Skin epidermis (tissue), 12 donors: ENCODE results near the gene CHRDL1.
A peak's percentile ranks its signal among the peaks of the same experiment; 100 is the strongest.

Source experiments
- H3K27ac ChIP-seq, 21 experiments: fragments of 200-600 bp; sonication (generic) in 11 of 21; one replicate each; pipeline ENCODE4 v1.5.0; 2020; ENCODE audit warnings: mild to moderate bottlenecking in 3 of 21, inconsistent platforms in 2 of 21, moderate library complexity in 2 of 21
- H3K4me3 ChIP-seq, 7 experiments: fragments of 200-600 bp; sonication (generic) in 2 of 7; one replicate each; pipeline ENCODE4 v1.5.0; 2020; ENCODE audit warnings: inconsistent platforms in 2 of 7, mild to moderate bottlenecking in 2 of 7, moderate library complexity in 1 of 7

The CHRDL1 gene

DNA sequence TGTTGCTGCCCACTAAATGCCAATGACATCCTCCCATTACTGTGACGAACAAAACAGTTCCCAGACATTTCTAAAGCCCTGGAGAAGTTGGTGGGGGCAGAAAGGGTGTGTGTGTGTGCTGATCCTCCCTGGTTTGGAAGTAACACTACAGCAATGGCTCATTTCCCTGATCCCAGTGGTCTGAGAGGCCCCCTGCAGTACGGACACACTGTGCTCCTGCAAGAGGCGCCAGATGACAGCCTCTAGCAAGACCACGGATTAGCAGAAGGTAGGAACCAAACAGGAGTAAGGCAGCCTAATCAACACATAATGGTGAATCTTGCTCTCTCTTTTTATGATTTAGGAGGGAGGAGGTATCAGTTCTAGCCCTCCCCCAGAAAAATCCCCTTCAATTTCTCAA, 49.6 kb downstream of the CHRDL1 start:
- no peak overlapping the region for H3K4me3 ChIP-seq
- peak overlapping the region in 1 of 21 experiments; percentile 4 for H3K27ac ChIP-seq

DNA sequence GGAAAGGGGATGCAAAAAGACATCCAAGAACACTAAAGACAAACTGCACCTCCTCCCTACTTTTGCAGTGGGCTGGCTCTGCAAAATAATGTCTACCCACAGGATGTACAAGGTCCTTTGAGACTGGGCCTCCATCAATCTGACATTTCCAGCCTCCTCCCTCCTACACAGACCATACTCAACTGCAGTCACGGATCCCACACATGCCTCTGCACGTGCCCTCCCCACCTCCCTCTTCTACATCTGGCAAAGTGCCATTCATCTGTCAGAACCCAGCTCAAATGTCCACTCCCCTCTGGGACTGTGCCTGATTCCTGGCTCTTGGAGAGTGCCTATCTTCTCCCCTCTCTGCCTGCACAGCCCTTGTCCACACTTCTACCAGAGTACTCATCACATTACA, 50.3 kb downstream of the CHRDL1 start:
- H3K27ac ChIP-seq: no peak overlapping the region
- no peak overlapping the region for H3K4me3 ChIP-seq

DNA sequence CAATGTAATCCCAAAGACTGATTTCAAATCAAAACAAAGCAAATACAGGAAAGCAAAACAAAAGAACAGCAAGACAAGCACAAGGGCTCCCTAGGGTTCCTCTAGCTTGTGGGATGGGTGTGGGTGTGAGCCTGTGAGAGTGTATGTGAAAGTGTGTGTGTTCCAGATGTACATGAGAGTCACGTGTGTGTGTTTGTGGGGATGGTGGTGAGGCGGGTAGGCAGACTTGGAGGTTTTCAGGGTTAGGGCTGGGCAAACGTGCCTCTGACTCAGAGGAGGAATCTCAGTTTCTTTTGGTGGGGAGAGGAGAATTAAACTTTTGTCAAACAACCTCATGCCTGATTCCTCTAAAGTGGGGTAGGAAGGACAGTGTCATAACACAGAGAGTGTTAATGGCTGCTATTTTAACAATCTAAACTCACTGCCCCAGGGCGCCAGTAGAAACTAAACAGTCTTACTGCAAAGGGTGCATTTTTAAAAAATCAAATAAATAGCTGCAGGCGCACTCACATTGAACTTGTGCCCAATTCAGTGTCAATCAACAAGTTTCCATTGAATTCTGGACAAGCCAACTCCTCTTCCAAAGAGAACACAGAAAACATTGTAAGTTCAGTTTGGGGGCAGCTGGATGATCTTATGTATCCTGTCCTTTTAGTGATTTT, 51.8 kb downstream of the CHRDL1 start:
- peak overlapping the region in 2 of 21 experiments; percentile 10 to 51 for H3K27ac ChIP-seq

DNA sequence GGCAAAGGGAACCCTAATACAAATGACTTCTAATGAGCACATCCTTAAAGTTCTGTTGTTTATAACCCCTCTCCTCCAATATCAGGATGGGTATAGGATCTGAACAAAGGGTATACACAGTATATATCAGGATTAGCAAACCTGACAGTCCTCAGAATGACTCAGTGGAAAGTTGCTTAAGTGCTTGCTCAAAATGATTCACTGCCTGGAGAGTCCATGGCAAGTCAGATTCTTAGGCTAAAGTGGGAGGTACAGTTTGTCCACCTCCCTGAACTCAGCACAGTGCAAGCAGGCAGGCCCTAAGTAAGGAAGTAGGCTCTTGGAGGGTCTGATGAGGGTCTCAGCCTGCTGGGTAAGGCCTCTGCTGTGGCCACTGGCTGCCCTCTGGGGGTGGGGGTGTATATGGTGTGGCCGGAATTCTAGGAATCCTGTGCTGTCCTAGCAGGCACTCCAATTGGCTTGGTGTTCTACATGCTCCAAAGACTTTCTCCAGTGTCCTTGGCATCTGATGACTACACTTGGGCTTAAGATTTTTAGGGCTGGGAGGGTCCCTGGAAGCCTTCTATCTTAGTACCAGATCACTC, 54.3 kb downstream of the CHRDL1 start:
- no peak overlapping the region for H3K4me3 ChIP-seq

More for the DNA sequence above, 51.8 kb downstream of the CHRDL1 start:
- H3K4me3 ChIP-seq: no peak overlapping the region

GRCh38 chrX:110734894-110735541, 60.6 kb downstream of the CHRDL1 start:
- Histone ChIP-seq H3K27ac (no peak overlapping the region), H3K4me3 (no peak overlapping the region)

More for the DNA sequence above, 54.3 kb downstream of the CHRDL1 start:
- H3K27ac ChIP-seq: no peak overlapping the region

DNA sequence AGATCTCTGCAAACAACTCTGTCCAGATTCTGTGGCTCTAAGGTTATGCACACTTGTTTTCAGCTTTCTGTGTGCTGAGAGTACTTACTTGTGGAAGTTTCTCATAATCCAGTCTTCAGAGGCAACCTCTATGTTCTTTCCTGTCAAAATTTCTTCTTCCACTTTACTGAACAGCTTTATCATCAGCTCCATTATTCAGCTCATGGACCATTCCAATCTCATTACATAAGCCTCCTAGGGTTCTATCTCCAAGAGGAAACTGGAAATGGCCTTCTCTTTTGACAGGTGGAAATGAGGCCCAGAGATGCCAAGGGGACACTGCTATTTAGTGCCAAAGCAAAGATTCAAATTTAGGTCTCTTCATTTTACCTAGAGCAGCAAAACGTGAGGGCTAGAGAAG, 61.3 kb downstream of the CHRDL1 start:
- no peak overlapping the region for H3K27ac ChIP-seq
- no peak overlapping the region for H3K4me3 ChIP-seq

DNA sequence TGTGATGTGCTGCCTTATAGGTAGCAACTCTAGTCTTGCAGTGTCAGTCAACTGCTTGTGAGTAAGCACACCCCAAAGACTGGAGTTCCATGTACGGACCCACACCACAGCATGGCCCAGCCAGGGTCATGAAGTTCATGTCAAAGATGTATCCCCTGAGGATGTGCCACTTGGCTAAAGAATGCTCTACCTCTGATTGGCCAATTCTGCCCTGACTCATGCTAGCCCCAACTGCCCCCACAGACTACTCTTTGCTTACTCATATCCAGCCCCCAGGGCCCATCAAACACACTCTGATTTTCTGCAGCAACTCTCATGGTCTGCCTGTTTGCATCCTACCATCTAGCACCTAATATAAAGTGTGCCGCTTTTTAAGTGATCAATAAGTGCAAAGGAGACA, 62.5 kb downstream of the CHRDL1 start:
- no peak overlapping the region for H3K27ac ChIP-seq
- no peak overlapping the region for H3K4me3 ChIP-seq

DNA sequence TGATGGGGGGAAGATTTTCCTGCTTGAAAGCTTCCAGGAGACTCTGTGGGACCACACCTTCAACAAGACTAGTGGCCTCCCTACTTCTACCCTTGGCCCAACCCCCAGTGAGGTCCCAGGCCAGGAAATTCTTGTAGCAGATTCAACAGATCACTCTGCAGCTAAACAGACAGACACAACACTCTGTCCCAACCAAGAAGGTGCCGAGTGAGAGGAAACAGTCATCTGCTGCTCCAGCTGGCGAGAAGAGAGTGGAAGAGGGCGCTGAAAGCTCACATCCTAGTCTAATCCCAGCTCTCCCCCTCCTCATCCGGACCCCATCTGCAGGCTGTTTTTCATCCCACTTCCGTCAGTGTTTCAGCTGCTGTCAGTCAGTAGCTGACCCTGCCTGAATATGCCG, 63.4 kb downstream of the CHRDL1 start:
- Histone ChIP-seq H3K27ac (no peak overlapping the region), H3K4me3 (no peak overlapping the region)

GRCh38 chrX:110723844-110724243, 71.8 kb downstream of the CHRDL1 start:
- Histone ChIP-seq H3K4me3 (no peak overlapping the region), H3K27ac (no peak overlapping the region)

- no peak overlapping the region for H3K27ac ChIP-seq
- no peak overlapping the region for H3K4me3 ChIP-seq
Observed at GRCh38 chrX:110722135-110722534, 73.5 kb downstream of the CHRDL1 start.

DNA sequence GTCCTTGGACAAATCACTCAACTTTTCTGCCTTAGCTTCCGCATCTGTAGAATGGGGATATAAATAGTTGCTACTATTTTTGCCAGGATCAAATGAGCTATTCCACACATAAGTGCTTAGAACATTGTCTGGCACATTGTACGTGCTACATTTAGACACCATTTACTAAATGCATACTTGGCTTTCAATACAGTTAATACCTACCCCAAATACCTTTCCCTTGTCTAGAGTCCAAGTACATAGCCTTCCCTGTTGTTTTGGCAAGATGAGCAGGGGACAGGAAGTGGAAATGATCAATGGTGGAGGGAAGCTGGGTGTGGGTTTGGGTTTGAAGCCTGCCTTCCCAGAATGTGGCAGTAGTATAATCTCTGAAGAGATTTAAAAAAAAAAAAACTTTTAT, 82.0 kb downstream of the CHRDL1 start:
- H3K27ac ChIP-seq: no peak overlapping the region

GRCh38 chrX:110706446-110706845, 89.2 kb downstream of the CHRDL1 start:
- Histone ChIP-seq H3K27ac (no peak overlapping the region), H3K4me3 (no peak overlapping the region)

More for the DNA sequence above, 82.0 kb downstream of the CHRDL1 start:
- H3K4me3 ChIP-seq: no peak overlapping the region

GRCh38 chrX:110703641-110704040, 92.0 kb downstream of the CHRDL1 start:
- no peak overlapping the region for H3K27ac ChIP-seq
- H3K4me3 ChIP-seq: no peak overlapping the region

DNA sequence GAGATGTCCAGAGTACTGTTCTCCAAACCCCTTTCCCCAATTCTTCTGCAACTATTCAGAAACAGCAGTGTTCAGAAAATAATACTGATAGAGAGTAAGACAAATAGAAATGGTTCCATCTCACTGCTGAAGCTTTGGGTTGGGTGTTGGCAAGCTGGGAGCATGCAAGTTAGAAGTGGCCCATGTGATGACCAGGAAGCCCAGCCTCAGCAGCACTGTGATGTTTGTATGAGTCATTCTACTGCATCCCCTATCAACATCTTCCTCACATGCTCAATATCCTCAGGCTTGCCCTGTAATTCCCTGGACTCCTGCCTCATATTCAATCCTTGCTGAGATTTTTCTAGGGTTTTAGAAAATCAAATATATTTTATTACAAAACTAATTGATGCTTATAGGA, 96.5 kb downstream of the CHRDL1 start:
- H3K27ac ChIP-seq: no peak overlapping the region
- H3K4me3 ChIP-seq: no peak overlapping the region

GRCh38 chrX:110698696-110699095, 96.9 kb downstream of the CHRDL1 start:
- Histone ChIP-seq H3K4me3 (no peak overlapping the region), H3K27ac (no peak overlapping the region)

- H3K27ac ChIP-seq: no peak overlapping the region
- no peak overlapping the region for H3K4me3 ChIP-seq
Observed at GRCh38 chrX:110692866-110693265, 102.8 kb downstream of the CHRDL1 start.

- Histone ChIP-seq H3K27ac (no peak overlapping the region), H3K4me3 (no peak overlapping the region)
Observed at GRCh38 chrX:110691446-110691845, 104.2 kb downstream of the CHRDL1 start.

DNA sequence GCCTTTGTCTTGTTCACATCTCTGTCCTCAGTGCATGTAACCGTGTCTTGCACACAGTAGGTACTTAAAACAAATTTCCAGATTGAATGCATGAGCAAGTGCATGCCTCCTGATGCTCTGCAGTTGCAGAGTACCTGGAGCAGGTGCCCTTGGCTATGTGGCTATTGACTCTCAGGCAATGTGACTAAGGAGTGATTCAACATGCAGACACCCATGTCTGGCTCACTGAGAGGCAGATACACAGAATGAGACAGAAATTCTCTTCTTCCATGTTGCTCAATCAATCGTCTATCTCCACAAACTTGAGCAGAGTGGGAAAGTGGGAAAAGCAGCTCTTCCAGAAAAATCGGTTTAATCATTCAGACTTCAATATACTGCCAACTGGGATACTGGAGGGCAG, 111.0 kb downstream of the CHRDL1 start:
- no peak overlapping the region for H3K27ac ChIP-seq
- H3K4me3 ChIP-seq: no peak overlapping the region

GRCh38 chrX:110683925-110684324, 111.7 kb downstream of the CHRDL1 start:
- H3K4me3 ChIP-seq: no peak overlapping the region

GRCh38 chrX:110678591-110678990, 117.0 kb downstream of the CHRDL1 start:
- Histone ChIP-seq H3K27ac (no peak overlapping the region), H3K4me3 (no peak overlapping the region)

More at GRCh38 chrX:110683925-110684324, 111.7 kb downstream of the CHRDL1 start:
- no peak overlapping the region for H3K27ac ChIP-seq

DNA sequence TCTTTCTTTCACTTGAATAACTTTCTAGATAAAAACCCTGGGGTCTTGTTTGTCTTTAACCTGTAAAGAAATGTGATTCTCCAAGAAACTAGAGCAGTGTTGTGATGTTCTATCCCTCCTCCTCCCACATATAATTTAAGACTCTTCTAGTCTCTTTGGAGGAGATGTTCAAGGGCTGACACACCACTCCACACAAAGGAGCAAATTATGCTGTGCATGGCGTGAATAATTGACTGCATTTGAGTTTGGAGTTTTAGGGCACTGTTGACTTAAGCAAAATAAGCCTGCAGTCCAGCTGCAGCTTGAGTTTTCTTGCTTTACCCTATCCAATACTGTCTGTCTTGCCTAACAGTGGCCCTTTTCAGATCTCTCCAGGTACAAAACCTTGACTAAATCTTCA, 119.7 kb downstream of the CHRDL1 start:
- no peak overlapping the region for H3K4me3 ChIP-seq
- no peak overlapping the region for H3K27ac ChIP-seq
